ENCODE results near the gene APCDD1. TPM values are rescaled to one million over a fixed set of nuclear protein-coding genes. Genes with fewer than 3 reads are reported as not detected.

Gene APCDD1
- total RNA-seq, 1 donor from 2014 or later, result 171 TPM

- H3K36me3 Mint-ChIP-seq (ENCODE audit: unreplicated experiment), result peaks cover 17% of the 10 kb centered on the region
- no peak overlapping the region for H3K27ac Mint-ChIP-seq (ENCODE audit: unreplicated experiment)
- TF ChIP-seq, protein P1, sequence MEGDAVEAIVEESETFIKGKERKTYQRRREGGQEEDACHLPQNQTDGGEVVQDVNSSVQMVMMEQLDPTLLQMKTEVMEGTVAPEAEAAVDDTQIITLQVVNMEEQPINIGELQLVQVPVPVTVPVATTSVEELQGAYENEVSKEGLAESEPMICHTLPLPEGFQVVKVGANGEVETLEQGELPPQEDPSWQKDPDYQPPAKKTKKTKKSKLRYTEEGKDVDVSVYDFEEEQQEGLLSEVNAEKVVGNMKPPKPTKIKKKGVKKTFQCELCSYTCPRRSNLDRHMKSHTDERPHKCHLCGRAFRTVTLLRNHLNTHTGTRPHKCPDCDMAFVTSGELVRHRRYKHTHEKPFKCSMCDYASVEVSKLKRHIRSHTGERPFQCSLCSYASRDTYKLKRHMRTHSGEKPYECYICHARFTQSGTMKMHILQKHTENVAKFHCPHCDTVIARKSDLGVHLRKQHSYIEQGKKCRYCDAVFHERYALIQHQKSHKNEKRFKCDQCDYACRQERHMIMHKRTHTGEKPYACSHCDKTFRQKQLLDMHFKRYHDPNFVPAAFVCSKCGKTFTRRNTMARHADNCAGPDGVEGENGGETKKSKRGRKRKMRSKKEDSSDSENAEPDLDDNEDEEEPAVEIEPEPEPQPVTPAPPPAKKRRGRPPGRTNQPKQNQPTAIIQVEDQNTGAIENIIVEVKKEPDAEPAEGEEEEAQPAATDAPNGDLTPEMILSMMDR (IDR thresholded peaks at IDR 0.05; ENCODE audit: partially characterized antibody, unreplicated experiment), result no peak
- H3K4me1 Mint-ChIP-seq (ENCODE audit: low read depth, unreplicated experiment), result peaks cover 9% of the 10 kb centered on the region
- peaks cover 2% of the 10 kb centered on the region for H3K27me3 Mint-ChIP-seq (ENCODE audit: unreplicated experiment)
- DNase-seq, result no peak
- peaks cover 3% of the 10 kb centered on the region for H3K9me3 Mint-ChIP-seq (ENCODE audit: unreplicated experiment)
- no peak overlapping the region for H3K4me3 Mint-ChIP-seq (ENCODE audit: unreplicated experiment)
Measured at GRCh38 chr18:10416065-10416464, 38.4 kb upstream of the APCDD1 start.

DNA sequence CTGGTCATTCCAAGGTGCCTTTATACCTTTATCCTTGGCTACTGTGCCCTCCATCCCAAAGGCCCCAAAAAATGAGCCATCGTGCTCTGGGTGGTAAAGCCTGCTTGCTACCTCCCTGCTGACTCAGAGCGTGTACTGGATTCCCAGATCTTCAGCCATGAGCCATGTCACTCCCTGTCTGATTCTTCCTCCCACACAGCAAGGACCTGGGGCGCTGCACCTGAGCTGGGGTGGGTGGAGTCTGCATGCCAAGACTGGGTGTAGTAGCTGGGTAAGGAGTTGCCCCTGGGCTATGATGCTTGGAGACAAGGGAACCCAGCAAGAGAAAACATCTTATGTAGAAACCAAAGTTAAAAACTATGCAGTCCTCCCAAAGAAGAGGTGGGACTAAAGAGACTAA is 37.2 kb upstream of the APCDD1 start:
- Mint-ChIP-seq H3K36me3 (ENCODE audit: unreplicated experiment) (peaks cover 25% of the 10 kb centered on the region), H3K27me3 (ENCODE audit: unreplicated experiment) (peaks cover 2% of the 10 kb centered on the region), H3K4me3 (ENCODE audit: unreplicated experiment) (no peak overlapping the region), H3K4me1 (ENCODE audit: low read depth, unreplicated experiment) (peaks cover 11% of the 10 kb centered on the region), H3K27ac (ENCODE audit: unreplicated experiment) (no peak overlapping the region), H3K9me3 (ENCODE audit: unreplicated experiment) (peaks cover 3% of the 10 kb centered on the region)
- no peak for DNase-seq
- TF ChIP-seq, protein P1 (IDR thresholded peaks at IDR 0.05; ENCODE audit: partially characterized antibody, unreplicated experiment), result no peak

- no peak overlapping the region for H3K27ac Mint-ChIP-seq (ENCODE audit: unreplicated experiment)
- no peak for DNase-seq
- H3K4me3 Mint-ChIP-seq (ENCODE audit: unreplicated experiment), result no peak overlapping the region
- peaks cover 11% of the 10 kb centered on the region for H3K4me1 Mint-ChIP-seq (ENCODE audit: low read depth, unreplicated experiment)
- peaks cover 25% of the 10 kb centered on the region for H3K36me3 Mint-ChIP-seq (ENCODE audit: unreplicated experiment)
- peaks cover 3% of the 10 kb centered on the region for H3K9me3 Mint-ChIP-seq (ENCODE audit: unreplicated experiment)
- TF ChIP-seq, protein P1 (IDR thresholded peaks at IDR 0.05; ENCODE audit: partially characterized antibody, unreplicated experiment), result no peak
- H3K27me3 Mint-ChIP-seq (ENCODE audit: unreplicated experiment), result peaks cover 2% of the 10 kb centered on the region
Measured at GRCh38 chr18:10417664-10418063, 36.8 kb upstream of the APCDD1 start.

DNA sequence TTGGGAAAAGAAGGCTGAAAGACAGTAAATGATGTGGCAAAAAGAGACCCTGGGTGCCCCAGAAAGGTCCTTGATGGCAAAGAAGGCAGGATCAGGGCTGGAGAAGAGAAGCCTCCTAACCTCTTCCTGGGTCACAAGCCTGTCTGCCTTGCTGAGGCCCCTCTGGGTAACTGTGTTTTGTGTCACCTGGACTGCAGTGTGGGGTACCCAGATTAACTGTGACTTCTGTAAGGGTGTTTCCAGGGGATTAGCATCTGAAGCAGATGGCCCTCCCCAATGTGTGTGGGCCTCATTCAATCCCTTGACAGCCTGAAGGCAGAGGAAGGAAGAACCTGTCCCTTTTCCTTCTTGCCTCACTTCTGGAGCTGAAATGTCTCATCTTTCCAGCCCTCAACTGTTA is 35.6 kb upstream of the APCDD1 start:
- Mint-ChIP-seq H3K27ac (ENCODE audit: unreplicated experiment) (no peak overlapping the region), H3K4me3 (ENCODE audit: unreplicated experiment) (no peak overlapping the region), H3K4me1 (ENCODE audit: low read depth, unreplicated experiment) (peaks cover 11% of the 10 kb centered on the region), H3K9me3 (ENCODE audit: unreplicated experiment) (peaks cover 3% of the 10 kb centered on the region), H3K27me3 (ENCODE audit: unreplicated experiment) (peaks cover 2% of the 10 kb centered on the region), H3K36me3 (ENCODE audit: unreplicated experiment) (peaks cover 25% of the 10 kb centered on the region)
- TF ChIP-seq, protein P1 (IDR thresholded peaks at IDR 0.05; ENCODE audit: partially characterized antibody, unreplicated experiment), result no peak
- DNase-seq, result no peak

DNA sequence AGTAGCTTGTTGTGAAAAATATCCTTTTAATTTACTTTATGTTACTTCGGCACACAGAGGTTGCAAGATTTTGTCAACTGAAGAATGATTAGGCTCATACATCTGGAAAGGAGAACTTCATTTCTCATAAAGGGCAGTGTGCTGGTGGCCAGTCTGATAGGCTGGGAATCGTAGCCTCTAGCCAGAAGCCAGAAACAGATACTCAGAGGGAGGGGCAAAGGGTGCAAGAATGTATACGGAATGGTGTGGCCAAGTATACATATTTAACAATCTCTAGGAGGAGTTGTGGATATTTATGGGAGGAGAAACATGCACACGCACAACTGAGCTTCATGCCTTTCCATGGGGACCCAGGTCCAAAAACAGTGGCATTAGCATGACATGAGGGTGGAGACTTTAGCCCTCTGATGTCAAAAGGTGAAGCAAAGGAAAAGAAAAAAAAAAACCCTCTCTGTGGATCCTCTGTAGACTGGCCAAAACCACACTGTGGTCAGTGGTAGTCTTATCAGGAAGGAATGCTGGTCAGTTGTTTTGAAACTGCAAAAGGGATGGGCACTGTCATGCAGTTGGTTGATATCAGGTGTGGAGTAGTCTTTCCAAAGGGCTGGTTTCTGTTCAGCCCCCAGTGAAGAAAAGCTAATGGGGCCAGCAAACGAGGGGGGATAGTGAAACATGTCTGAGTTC is 34.9 kb upstream of the APCDD1 start:
- peaks cover 3% of the 10 kb centered on the region for H3K9me3 Mint-ChIP-seq (ENCODE audit: unreplicated experiment)
- peaks cover 11% of the 10 kb centered on the region for H3K4me1 Mint-ChIP-seq (ENCODE audit: low read depth, unreplicated experiment)
- no peak for DNase-seq
- no peak overlapping the region for H3K4me3 Mint-ChIP-seq (ENCODE audit: unreplicated experiment)
- H3K36me3 Mint-ChIP-seq (ENCODE audit: unreplicated experiment), result peaks cover 25% of the 10 kb centered on the region
- H3K27me3 Mint-ChIP-seq (ENCODE audit: unreplicated experiment), result peaks cover 2% of the 10 kb centered on the region
- TF ChIP-seq, protein P1 (IDR thresholded peaks at IDR 0.05; ENCODE audit: partially characterized antibody, unreplicated experiment), result no peak
- H3K27ac Mint-ChIP-seq (ENCODE audit: unreplicated experiment), result no peak overlapping the region
